ENCODE results near the gene GRIK5.

GRCh38 chr19:42065051-42065450 is 5.0 kb downstream of the GRIK5 start:
- no peak for TF ChIP-seq CTCF (IDR thresholded peaks at IDR 0.05; ENCODE audit: borderline replicate concordance, extremely low read depth, low read length, poor library complexity, severe bottlenecking)
- TF ChIP-seq EZH2 (IDR thresholded peaks at IDR 0.05; ENCODE audit: borderline replicate concordance, low read depth, low read length, severe bottlenecking): no peak
